Peyer's patch (tissue), 4 donors: ENCODE results near the gene CLCN4. TPM values are rescaled to one million over a fixed set of nuclear protein-coding genes. Genes with fewer than 3 reads are reported as not detected.

Experiments
- DNase-seq, 3 donors: peaks; one replicate each; pipeline ENCODE4 v3.0.0-alpha.2; 2017 to 2019
- H3K27ac ChIP-seq, 4 donors: fragments of 200-600 bp; sonication (generic); one replicate each; pipeline ENCODE4 v1.5.1; 2016 to 2019
- H3K27me3 ChIP-seq, 2 donors: fragments of 200-600 bp; sonication (generic); one replicate each; pipeline ENCODE4 v1.5.1; 2019
- H3K36me3 ChIP-seq, 3 donors: fragments of 200-600 bp; sonication (generic); one replicate each; pipeline ENCODE4 v1.5.1; 2016 to 2019
- H3K4me1 ChIP-seq, 4 donors: fragments of 200-600 bp; sonication (generic); one replicate each; pipeline ENCODE4 v1.5.1; 2016 to 2019
- H3K4me3 ChIP-seq, 4 donors: fragments of 200-600 bp; sonication (generic); 1 replicate in 3 of 4; 2 replicates in 1 of 4; pipeline ENCODE4 v1.5.1; 2016 to 2019; ENCODE audit warnings: mild to moderate bottlenecking in 1 of 4
- H3K9me3 ChIP-seq, 4 donors: fragments of 200-600 bp; sonication (generic); one replicate each; pipeline ENCODE4 v1.5.1; 2016 to 2019; ENCODE audit warnings: mild to moderate bottlenecking in 1 of 4
- POLR2A ChIP-seq, 2 donors: fragments of 450-650 bp; IDR thresholded peaks; one replicate each; pipeline ENCODE4 v1.5.1; 2017; ENCODE audit warnings: antibody characterized with exemption in 2 of 2, mild to moderate bottlenecking in 2 of 2, moderate library complexity in 2 of 2
- total RNA-seq, 4 donors: library from RNA; depleted of rRNA; stranded (reverse); fragments of >200 nt; gene quantifications; one replicate each; pipeline ENCODE4 v1.1.0, GENCODE V29; 2016
- TF ChIP-seq, protein P1 (sequence below), 6 experiments: fragments of 450-650 bp in 4 of 6; fragments of 200-600 bp in 2 of 6; sonication (generic) in 1 of 6; IDR thresholded peaks; one replicate each; pipeline ENCODE4 v1.5.1; 2017 to 2019; ENCODE audit warnings: antibody characterized with exemption in 6 of 6, mild to moderate bottlenecking in 3 of 6, moderate library complexity in 1 of 6

CLCN4 gene
- total RNA-seq, 4 donors from 2014 or later, result 0.35 to 4.3 (median 1.7) TPM; not detected in 1

DNA sequence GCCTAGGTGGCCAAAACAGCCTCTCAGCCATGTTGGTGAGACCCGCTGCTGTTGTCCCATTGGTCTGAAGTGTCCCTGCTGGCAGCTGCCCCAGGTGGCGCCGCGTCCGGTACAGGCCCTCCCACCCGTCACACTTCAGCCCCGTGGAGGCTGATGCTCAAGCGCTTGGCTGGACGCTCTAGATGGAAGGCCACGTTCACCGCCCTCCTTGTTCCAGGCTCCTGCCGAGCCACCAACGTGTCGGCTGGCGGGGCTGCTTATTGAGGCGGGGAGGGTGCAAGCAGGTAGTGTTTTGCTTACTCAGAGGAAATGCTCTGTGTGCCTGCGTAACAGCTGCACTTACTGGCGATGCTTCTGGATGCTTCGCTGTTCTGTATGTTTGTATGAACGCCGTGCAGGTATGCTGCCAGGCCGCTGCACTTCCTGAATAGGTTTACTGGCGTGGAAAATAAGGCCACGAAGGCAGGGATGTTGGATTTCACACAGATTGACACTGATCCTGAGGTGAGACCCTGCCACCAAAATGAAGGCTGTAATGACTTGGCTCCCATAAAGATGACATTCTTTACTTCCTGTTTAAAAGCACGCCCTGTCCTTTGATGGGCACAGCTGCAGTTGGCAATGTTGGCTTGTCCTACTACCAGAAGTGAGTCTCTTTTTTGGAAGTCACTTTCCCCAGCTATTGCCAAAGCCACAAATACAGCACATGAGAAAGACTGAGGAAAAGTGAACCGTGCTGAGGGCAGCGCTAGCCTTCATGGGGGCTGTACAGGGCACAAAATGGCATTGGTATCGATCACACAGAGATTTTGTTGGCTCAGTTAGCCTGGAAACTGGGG lies 21.0 kb upstream of the CLCN4 start:
- H3K36me3 ChIP-seq, result peaks cover 0 to 33% (median 0%) of the 10 kb centered on the region in 3 donors
- no peak for DNase-seq
- H3K4me1 ChIP-seq, result no peaks in the 10 kb centered on the region

DNA sequence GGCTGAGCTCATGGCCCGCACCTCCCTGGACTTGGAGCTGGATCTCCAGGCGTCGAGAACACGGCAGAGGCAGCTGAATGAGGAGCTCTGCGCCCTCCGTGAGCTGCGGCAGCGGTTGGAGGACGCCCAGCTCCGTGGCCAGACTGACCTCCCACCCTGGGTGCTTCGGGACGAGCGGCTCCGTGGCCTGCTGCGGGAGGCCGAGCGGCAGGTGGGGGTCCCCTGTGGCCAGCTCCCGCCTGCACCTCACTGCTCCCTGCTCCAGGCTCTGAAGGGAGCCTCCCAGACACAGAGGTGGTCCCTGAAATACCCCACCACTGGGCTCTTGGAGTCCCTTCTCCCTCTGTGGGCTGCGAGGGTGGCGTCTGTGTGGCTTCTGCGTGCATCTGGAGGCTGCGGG lies 18.0 kb upstream of the CLCN4 start:
- DNase-seq, result no peak
- Histone ChIP-seq H3K27ac (no peak overlapping the region), H3K4me1 (no peaks in the 10 kb centered on the region), H3K36me3 (peaks cover 0 to 42% (median 0%) of the 10 kb centered on the region in 3 donors), H3K9me3 (no peaks in the 10 kb centered on the region), H3K4me3 (no peak overlapping the region), H3K27me3 (no peaks in the 10 kb centered on the region)
- TF ChIP-seq, protein P1, sequence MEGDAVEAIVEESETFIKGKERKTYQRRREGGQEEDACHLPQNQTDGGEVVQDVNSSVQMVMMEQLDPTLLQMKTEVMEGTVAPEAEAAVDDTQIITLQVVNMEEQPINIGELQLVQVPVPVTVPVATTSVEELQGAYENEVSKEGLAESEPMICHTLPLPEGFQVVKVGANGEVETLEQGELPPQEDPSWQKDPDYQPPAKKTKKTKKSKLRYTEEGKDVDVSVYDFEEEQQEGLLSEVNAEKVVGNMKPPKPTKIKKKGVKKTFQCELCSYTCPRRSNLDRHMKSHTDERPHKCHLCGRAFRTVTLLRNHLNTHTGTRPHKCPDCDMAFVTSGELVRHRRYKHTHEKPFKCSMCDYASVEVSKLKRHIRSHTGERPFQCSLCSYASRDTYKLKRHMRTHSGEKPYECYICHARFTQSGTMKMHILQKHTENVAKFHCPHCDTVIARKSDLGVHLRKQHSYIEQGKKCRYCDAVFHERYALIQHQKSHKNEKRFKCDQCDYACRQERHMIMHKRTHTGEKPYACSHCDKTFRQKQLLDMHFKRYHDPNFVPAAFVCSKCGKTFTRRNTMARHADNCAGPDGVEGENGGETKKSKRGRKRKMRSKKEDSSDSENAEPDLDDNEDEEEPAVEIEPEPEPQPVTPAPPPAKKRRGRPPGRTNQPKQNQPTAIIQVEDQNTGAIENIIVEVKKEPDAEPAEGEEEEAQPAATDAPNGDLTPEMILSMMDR (IDR thresholded peaks at IDR 0.05), result no peak
- no peak for TF ChIP-seq POLR2A (IDR thresholded peaks at IDR 0.05)

More for the DNA sequence above, 21.0 kb upstream of the CLCN4 start:
- H3K4me3 ChIP-seq, result no peak overlapping the region
- no peak for TF ChIP-seq POLR2A (IDR thresholded peaks at IDR 0.05)
- TF ChIP-seq, protein P1 (IDR thresholded peaks at IDR 0.05), result no peak
- no peak overlapping the region for H3K27ac ChIP-seq
- no peaks in the 10 kb centered on the region for H3K9me3 ChIP-seq
- H3K27me3 ChIP-seq, result no peaks in the 10 kb centered on the region

DNA sequence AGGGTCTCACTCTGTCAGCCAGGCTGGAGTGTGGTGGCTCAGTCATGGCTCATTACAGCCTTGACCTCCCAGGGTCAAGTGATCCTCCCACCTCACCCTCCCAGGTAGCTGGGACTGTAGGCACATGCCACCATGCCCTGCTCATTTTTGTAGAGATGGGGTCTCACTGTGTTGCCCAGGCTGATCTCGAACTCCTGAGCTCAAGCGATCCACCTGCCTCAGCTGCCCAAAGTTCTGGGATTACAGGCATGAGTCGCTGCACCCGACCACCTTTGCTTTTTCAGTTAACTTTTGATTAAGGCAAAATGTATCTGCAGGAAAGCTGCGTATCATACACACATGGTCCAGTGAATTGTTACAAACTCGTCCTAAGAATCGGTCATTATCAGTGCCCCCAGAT lies 16.5 kb upstream of the CLCN4 start:
- H3K36me3 ChIP-seq, result peaks cover 0 to 34% (median 0%) of the 10 kb centered on the region in 3 donors
- no peak for DNase-seq
- no peaks in the 10 kb centered on the region for H3K27me3 ChIP-seq
- no peaks in the 10 kb centered on the region for H3K9me3 ChIP-seq
- no peak overlapping the region for H3K27ac ChIP-seq
- TF ChIP-seq POLR2A (IDR thresholded peaks at IDR 0.05), result no peak
- H3K4me1 ChIP-seq, result no peaks in the 10 kb centered on the region
- H3K4me3 ChIP-seq, result no peak overlapping the region

DNA sequence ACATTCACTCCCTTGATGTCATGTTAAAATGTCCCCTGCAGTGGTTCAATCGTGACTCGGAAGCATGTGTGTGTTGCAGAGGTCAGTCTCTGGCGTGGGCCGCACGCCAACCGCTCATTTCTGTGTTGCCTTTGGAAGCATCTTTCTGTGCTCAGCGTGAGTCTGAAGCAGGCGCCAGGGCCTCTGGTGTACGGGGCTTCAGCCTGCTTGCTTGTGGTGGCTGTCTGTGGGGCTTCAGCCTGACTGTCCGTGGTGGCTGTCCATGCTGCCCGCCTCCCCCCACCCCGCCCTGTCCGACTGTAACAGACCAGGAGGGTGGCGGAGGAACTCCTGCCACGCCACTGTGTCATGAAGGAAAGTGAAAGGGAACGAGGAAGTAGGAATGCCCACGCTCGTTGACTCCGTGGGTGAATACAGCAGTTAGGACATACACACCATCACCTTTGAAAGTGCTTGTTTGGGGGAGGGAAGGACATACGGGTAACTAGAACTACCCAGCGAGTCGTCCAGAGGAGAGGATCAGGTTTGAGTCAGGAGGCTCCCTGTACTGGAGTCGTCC lies 14.7 kb upstream of the CLCN4 start:
- no peaks in the 10 kb centered on the region for H3K4me1 ChIP-seq
- no peaks in the 10 kb centered on the region for H3K27me3 ChIP-seq
- H3K36me3 ChIP-seq, result peaks cover 0 to 24% (median 0%) of the 10 kb centered on the region in 3 donors
- H3K4me3 ChIP-seq, result no peak overlapping the region
- DNase-seq, result no peak
- TF ChIP-seq, protein P1 (IDR thresholded peaks at IDR 0.05), result no peak
- no peak for TF ChIP-seq POLR2A (IDR thresholded peaks at IDR 0.05)
- no peak overlapping the region for H3K27ac ChIP-seq
- no peaks in the 10 kb centered on the region for H3K9me3 ChIP-seq

DNA sequence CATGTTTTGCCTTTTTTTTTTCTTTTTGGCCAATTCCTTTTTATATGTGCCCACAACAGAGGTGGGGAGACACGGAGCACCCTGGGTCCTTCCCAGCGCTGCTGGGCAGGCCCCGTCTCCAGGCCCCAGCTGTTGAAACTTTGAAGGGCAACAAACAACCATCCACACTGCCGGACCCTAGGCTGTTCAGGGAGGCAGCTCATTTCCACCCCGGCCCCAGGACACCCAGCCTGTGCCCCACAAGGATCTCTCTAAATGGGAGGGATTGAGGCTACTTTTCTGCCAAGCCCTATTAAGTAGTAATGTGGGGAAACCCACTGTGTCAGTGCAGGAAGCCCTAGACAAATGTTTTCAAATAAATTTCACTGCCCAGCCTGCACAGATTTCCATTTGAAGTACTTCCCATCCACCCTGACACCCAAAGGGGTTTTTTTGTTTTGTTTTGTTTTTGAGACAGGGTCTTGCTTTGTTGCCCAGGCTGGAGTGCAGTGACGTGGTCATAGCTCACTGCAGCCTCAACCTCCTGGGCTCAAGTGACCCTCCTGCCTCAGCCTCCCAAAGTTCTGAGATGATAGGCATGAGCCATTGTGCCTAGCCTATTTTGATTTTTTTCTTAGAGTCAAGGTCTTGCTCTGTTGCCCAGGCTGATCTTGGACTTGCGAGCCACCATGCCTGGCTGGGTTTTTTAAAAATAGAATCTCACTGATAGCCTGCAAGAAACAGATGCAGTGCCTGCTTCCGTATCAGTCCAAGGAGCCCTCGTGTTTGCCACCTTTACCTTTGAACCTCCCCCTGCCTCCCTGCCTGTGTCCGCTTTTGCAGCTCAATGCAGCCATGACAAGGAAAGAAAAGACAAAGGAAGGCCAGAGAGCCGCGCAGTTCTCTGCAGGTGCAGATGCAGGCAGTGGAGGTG lies 13.4 kb upstream of the CLCN4 start:
- Histone ChIP-seq H3K4me1 (no peaks in the 10 kb centered on the region), H3K9me3 (no peaks in the 10 kb centered on the region), H3K27me3 (no peaks in the 10 kb centered on the region), H3K36me3 (peaks cover 0 to 24% (median 0%) of the 10 kb centered on the region in 3 donors), H3K4me3 (no peak overlapping the region), H3K27ac (no peak overlapping the region)
- no peak for TF ChIP-seq POLR2A (IDR thresholded peaks at IDR 0.05)
- TF ChIP-seq, protein P1 (IDR thresholded peaks at IDR 0.05), result no peak
- no peak for DNase-seq
